Osteocyte (in vitro differentiated cells): Measurements from ENCODE around the gene MTMR11. TPM values are rescaled to one million over a fixed set of nuclear protein-coding genes. Genes with fewer than 3 reads are reported as not detected.

Experiments used
- total RNA-seq: library from RNA; stranded (reverse); gene quantifications from 2 replicates; pipeline ENCODE4 v1.2.1, GENCODE V29; 2021

MTMR11 gene
- total RNA-seq, 1 donor from 2014 or later, result 14.8 TPM

Other genes with a start within 250 kb of the MTMR11 start
- not detected in 2 replicates for gene FCGR1A, start 154.2 kb downstream of the MTMR11 start, total RNA-seq
- gene BOLA1, start 37.3 kb downstream of the MTMR11 start, total RNA-seq, result 12.9 and 13.7 TPM in 2 replicates
- gene SV2A, start 19.0 kb downstream of the MTMR11 start, total RNA-seq, result 16.7 and 16.9 TPM in 2 replicates
- 68.1 and 71.9 TPM in 2 replicates for gene SF3B4, start 9.1 kb downstream of the MTMR11 start, total RNA-seq
- gene OTUD7B, start 73.8 kb upstream of the MTMR11 start, total RNA-seq, result 25.1 and 26.2 TPM in 2 replicates
- gene VPS45, start 130.9 kb upstream of the MTMR11 start, total RNA-seq, result 37.0 and 43.6 TPM in 2 replicates
- gene PLEKHO1, start 213.0 kb upstream of the MTMR11 start, total RNA-seq, result 50.1 and 52.2 TPM in 2 replicates